IPS-18c (cell line): ENCODE measurements around the gene ODAPH.

Source experiments
- H3K4me3 ChIP-seq: 2 replicates; pipeline ENCODE4 v1.7.0; 2013; ENCODE audit warnings: low read depth, mild to moderate bottlenecking, low read length, moderate library complexity; ENCODE audit not compliant: insufficient read depth
- H3K9me3 ChIP-seq: one replicate; pipeline ENCODE4 v1.6.1; 2013; ENCODE audit warnings: mild to moderate bottlenecking, low read length, moderate library complexity; ENCODE audit not compliant: control insufficient read depth, insufficient read depth

ODAPH gene

DNA sequence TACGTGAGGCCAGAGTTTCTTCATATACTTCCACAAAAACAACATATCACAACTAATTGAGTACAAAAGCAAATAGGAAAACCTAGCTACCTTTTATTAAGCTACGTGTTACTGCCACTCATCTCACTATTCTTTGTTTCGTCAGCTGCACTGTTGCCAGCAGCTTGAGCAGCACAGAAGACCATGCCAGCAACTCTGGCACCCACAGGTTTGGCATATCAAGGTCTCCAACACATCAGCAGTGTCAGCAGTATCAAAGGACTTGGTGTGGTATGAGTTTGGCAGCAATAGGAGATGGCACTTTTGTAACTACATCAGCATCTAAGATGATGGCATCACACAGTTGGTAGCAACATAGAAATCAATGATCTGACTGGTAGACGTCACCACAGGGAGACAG is 43.8 kb downstream of the ODAPH start:
- no peak overlapping the region for H3K4me3 ChIP-seq
- no peaks in the 10 kb centered on the region for H3K9me3 ChIP-seq

DNA sequence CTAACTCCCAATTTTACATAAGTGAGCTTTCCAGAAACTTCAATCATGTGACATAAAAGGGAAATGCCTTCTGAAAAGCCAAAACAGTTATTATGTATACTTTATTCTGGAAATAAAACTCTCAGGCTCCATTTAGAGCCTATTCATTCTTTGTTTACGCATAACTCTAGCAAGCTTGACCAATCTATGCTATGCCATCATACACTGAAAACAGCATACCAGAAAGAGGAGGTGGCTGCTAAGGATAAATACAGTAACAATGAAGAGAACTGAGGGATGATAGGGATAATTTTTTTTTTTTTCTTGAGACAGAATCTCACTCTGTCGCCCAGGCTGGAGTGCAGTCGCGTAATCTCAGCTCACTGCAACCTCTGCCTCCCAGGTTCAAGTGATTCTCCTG is 50.1 kb downstream of the ODAPH start:
- H3K4me3 ChIP-seq = no peak overlapping the region

DNA sequence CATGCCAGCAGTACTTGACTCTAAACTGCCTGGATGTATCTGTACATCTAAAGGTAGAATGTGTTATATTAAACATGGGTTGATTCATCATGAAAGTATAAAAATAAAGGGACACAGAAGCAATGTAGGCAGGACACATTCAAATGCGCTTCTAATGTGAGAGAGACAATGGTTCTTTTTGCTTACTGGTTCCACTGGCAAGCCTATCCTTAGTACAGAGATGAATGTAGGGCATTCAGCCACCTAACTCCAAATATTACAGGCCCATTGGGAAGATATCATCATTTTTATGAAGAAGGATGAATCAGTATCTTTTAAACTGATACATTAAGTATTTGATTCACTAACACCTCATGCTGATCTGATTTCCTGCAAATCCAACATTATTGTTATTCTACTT is 56.4 kb downstream of the ODAPH start:
- H3K9me3 ChIP-seq = no peaks in the 10 kb centered on the region

More for the DNA sequence above, 50.1 kb downstream of the ODAPH start:
- H3K9me3 ChIP-seq = no peaks in the 10 kb centered on the region

More for the DNA sequence above, 56.4 kb downstream of the ODAPH start:
- no peak overlapping the region for H3K4me3 ChIP-seq
